ENCODE results near the gene C5orf15. TPM values are rescaled to one million over a fixed set of nuclear protein-coding genes. Genes with fewer than 3 reads are reported as not detected.

The C5orf15 gene
- total RNA-seq, 2 experiments from 2014 or later = 33.4 to 33.8 TPM

DNA sequence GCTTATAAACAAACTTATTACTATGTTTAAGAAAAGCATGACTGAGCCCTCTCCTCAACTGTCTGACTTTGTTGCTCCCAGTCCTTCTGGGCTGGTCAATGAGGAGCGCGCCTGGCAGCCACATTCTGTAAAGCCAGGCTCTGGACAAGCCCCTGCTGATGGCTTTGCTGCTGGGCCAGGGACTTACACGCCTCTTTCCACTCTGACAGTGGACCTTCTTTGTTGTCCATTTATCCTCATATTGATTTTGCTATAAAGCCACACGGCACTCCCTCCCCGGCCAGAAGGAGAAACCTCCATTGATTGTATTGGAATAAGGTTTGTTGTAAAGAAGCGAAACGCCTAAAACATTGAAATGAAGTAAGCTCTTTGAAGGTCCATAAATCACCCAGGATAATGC, 50.6 kb downstream of the C5orf15 start:
- H3K36me3 Mint-ChIP-seq = no peaks in the 10 kb centered on the region
- H3K9me3 Mint-ChIP-seq = no peaks in the 10 kb centered on the region
- no peak overlapping the region for H3K27ac Mint-ChIP-seq
- DNase-seq = no peak
- no peaks in the 10 kb centered on the region for H3K27me3 Mint-ChIP-seq
- no peak overlapping the region for H3K4me3 Mint-ChIP-seq
- H3K4me1 Mint-ChIP-seq = peaks cover 26% of the 10 kb centered on the region

GRCh38 chr5:133916914-133917313, 51.5 kb downstream of the C5orf15 start:
- DNase-seq = no peak

DNA sequence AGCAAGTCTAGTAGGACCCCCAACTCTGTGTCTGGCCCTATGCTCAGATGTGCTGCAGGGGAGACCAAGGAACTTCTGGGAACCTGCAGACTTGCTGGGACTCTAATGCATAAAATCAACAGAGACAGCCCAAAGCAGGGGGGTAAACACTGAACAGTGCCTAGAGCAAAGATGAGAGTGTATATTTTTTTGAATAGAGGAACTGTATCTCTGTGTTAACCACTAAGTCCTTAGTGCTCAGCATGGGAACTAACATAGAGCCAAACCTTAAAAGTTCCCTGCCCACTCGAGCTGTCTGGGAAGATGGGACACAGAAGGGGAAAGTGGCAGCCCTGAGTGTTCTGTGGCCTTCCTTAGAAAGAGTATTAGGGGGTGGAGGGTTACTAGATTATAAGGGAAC, 51.9 kb downstream of the C5orf15 start:
- Mint-ChIP-seq H3K9me3 (no peaks in the 10 kb centered on the region), H3K36me3 (no peaks in the 10 kb centered on the region), H3K27me3 (no peaks in the 10 kb centered on the region), H3K4me1 (peaks cover 23% of the 10 kb centered on the region), H3K27ac (no peak overlapping the region), H3K4me3 (no peak overlapping the region)
- no peak for DNase-seq

More at GRCh38 chr5:133916914-133917313, 51.5 kb downstream of the C5orf15 start:
- H3K27me3 Mint-ChIP-seq = no peaks in the 10 kb centered on the region
- peaks cover 23% of the 10 kb centered on the region for H3K4me1 Mint-ChIP-seq
- no peak overlapping the region for H3K27ac Mint-ChIP-seq
- no peak overlapping the region for H3K4me3 Mint-ChIP-seq
- H3K36me3 Mint-ChIP-seq = no peaks in the 10 kb centered on the region
- H3K9me3 Mint-ChIP-seq = no peaks in the 10 kb centered on the region

DNA sequence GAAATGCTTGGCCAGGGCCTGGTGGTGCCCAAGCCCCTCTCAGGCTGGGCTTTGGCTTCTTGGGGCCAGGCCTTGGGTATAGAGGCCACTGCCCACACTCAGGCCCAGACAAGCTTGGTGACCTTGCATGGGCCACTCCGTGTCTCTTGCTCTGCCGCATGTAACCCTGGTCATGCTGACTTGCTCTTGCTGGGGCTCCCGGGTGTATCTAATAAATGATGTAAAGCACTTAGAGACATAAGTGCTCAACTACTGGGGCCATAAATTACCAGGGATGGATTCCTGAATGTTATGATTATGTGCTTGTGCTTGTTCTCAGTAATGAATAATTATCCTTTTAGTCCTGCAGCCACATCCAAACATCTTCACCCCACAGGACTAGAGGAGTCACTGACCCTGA, 54.0 kb downstream of the C5orf15 start:
- no peak for DNase-seq
- no peak overlapping the region for H3K4me3 Mint-ChIP-seq
- no peak overlapping the region for H3K27ac Mint-ChIP-seq
- H3K4me1 Mint-ChIP-seq = peaks cover 8% of the 10 kb centered on the region
- H3K27me3 Mint-ChIP-seq = no peaks in the 10 kb centered on the region
- H3K9me3 Mint-ChIP-seq = no peaks in the 10 kb centered on the region
- H3K36me3 Mint-ChIP-seq = no peaks in the 10 kb centered on the region

GRCh38 chr5:133913413-133914155, 54.8 kb downstream of the C5orf15 start:
- no peaks in the 10 kb centered on the region for H3K36me3 Mint-ChIP-seq
- peaks cover under 1% of the 10 kb centered on the region for H3K4me1 Mint-ChIP-seq
- no peak overlapping the region for H3K4me3 Mint-ChIP-seq
- H3K9me3 Mint-ChIP-seq = no peaks in the 10 kb centered on the region
- H3K27ac Mint-ChIP-seq = no peak overlapping the region
- H3K27me3 Mint-ChIP-seq = no peaks in the 10 kb centered on the region
- DNase-seq = no peak

DNA sequence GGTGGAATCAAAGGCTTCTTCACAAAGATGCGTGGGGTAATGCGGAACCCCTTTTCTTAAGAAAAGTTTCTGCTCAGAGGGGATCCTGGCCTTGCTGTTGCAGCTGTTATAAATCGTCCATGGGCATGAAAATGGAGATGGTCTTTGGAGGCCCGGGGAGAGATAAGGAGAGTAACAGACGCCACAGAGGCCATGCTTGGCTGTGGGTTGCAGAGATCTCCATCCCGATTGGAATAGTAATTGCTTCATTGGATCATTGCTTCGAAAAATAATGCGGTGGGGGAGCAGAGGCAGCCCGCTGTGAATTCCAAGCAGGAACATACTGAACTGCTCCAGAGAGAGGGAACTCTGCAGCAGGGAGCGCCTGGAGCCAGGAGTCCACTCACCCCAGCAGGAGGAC, 55.5 kb downstream of the C5orf15 start:
- Mint-ChIP-seq H3K4me3 (no peak overlapping the region), H3K27ac (no peak overlapping the region), H3K27me3 (no peaks in the 10 kb centered on the region), H3K9me3 (no peaks in the 10 kb centered on the region), H3K4me1 (no peaks in the 10 kb centered on the region), H3K36me3 (no peaks in the 10 kb centered on the region)
- no peak for DNase-seq

GRCh38 chr5:133910571-133910970, 57.9 kb downstream of the C5orf15 start:
- Mint-ChIP-seq H3K27me3 (no peaks in the 10 kb centered on the region), H3K4me1 (no peaks in the 10 kb centered on the region), H3K36me3 (no peaks in the 10 kb centered on the region), H3K9me3 (no peaks in the 10 kb centered on the region), H3K27ac (no peak overlapping the region), H3K4me3 (no peak overlapping the region)
- no peak for DNase-seq

- Mint-ChIP-seq H3K4me1 (no peaks in the 10 kb centered on the region), H3K36me3 (no peaks in the 10 kb centered on the region), H3K27me3 (no peaks in the 10 kb centered on the region), H3K9me3 (no peaks in the 10 kb centered on the region), H3K27ac (no peak overlapping the region), H3K4me3 (no peak overlapping the region)
- no peak for DNase-seq
Measured at GRCh38 chr5:133909603-133910002, 58.8 kb downstream of the C5orf15 start.

DNA sequence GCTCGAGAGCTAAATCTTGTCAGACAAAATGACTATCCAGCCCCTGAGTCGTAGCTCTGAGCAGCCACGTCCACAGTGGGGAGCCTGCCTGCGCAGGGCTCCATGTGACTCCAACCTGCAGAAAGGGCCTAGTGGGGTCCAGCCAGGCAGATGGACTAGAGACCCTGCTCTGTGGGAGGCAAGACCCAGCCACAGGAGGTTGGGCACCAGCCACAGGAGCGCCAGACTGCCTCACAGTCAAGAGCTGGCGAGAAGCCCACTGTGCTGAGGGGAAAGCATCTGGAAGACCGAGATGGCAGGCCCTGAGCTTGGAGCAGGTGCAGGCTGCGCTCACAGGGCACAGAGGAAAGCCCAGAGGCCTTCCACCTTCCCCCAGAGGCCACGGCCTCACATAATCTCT, 61.4 kb downstream of the C5orf15 start:
- Mint-ChIP-seq H3K36me3 (no peaks in the 10 kb centered on the region), H3K9me3 (no peaks in the 10 kb centered on the region), H3K27ac (no peak overlapping the region), H3K27me3 (no peaks in the 10 kb centered on the region), H3K4me1 (peaks cover 2% of the 10 kb centered on the region), H3K4me3 (no peak overlapping the region)
- no peak for DNase-seq

- Mint-ChIP-seq H3K36me3 (no peaks in the 10 kb centered on the region), H3K4me3 (no peak overlapping the region), H3K9me3 (no peaks in the 10 kb centered on the region), H3K4me1 (peaks cover 2% of the 10 kb centered on the region), H3K27ac (no peak overlapping the region), H3K27me3 (no peaks in the 10 kb centered on the region)
- no peak for DNase-seq
Measured at GRCh38 chr5:133906303-133906702, 62.1 kb downstream of the C5orf15 start.

Other genes starting within 250 kb of the C5orf15 start
- 100 to 1,000 TPM; 539 to 540 TPM for gene VDAC1, start 36.4 kb upstream of the C5orf15 start, total RNA-seq
- gene TCF7, start 146.1 kb upstream of the C5orf15 start, total RNA-seq = 10 to 100 TPM; 66.4 to 68.7 TPM
- 100 to 1,000 TPM; 253 to 260 TPM for gene SKP1, start 208.3 kb upstream of the C5orf15 start, total RNA-seq

Measured in activated naive CD8-positive, alpha-beta T cell treated with anti-CD3 and anti-CD28 coated beads for 36 hours (primary cell).